Measurements from ENCODE around the gene CBX5. TPM values are rescaled to one million over a fixed set of nuclear protein-coding genes. Genes with fewer than 3 reads are reported as not detected.

CBX5 gene
- polyA plus RNA-seq, 1 donor from 2014 or later = 57.1 TPM

GRCh38 chr12:54306925-54307741 is 27.2 kb upstream of the CBX5 start:
- TF ChIP-seq POLR2AphosphoS5 (IDR thresholded peaks at IDR 0.05) (no peak), REST (IDR thresholded peaks at IDR 0.05; ENCODE audit: borderline replicate concordance) (no peak), TAF1 (IDR thresholded peaks at IDR 0.05; ENCODE audit: low read depth) (no peak), EZH2 (IDR thresholded peaks at IDR 0.05; ENCODE audit: borderline replicate concordance, insufficient read depth, low read length, poor library complexity, severe bottlenecking) (no peak), SMC3 (conservative IDR thresholded peaks at IDR 0.05; ENCODE audit: poor library complexity) (no peak), RAD21 (conservative IDR thresholded peaks at IDR 0.05) (no peak), CTCF (IDR thresholded peaks at IDR 0.05; ENCODE audit: poor library complexity, severe bottlenecking) (no peak), MXI1 (conservative IDR thresholded peaks at IDR 0.05; ENCODE audit: poor library complexity, severe bottlenecking) (no peak), EP300 (conservative IDR thresholded peaks at IDR 0.05; ENCODE audit: poor library complexity, severe bottlenecking) (no peak)
- Histone ChIP-seq H3K27me3 (ENCODE audit: insufficient read depth, low read depth, low read length) (no peaks in the 10 kb centered on the region), H3F3A (ENCODE audit: insufficient read depth, low read length, poor library complexity, severe bottlenecking) (no peaks in the 10 kb centered on the region), H3K9me3 (ENCODE audit: low read length) (no peaks in the 10 kb centered on the region), H3K36me3 (ENCODE audit: insufficient read depth, low read length) (no peaks in the 10 kb centered on the region), H3K9ac (ENCODE audit: low read length) (no peak overlapping the region), H3K27ac (ENCODE audit: low read length) (no peak overlapping the region), H3K4me3 (ENCODE audit: low read length) (no peak overlapping the region), H3K79me2 (replicated peaks; ENCODE audit: insufficient read depth, low read length) (no peaks in the 10 kb centered on the region), H2AFZ (ENCODE audit: low read depth, low read length) (no peak overlapping the region), H3K9me2 (ENCODE audit: insufficient read depth, low read length) (no peaks in the 10 kb centered on the region), H4K20me1 (ENCODE audit: insufficient read depth) (no peaks in the 10 kb centered on the region), H3K4me2 (ENCODE audit: low read length) (no peak overlapping the region)

DNA sequence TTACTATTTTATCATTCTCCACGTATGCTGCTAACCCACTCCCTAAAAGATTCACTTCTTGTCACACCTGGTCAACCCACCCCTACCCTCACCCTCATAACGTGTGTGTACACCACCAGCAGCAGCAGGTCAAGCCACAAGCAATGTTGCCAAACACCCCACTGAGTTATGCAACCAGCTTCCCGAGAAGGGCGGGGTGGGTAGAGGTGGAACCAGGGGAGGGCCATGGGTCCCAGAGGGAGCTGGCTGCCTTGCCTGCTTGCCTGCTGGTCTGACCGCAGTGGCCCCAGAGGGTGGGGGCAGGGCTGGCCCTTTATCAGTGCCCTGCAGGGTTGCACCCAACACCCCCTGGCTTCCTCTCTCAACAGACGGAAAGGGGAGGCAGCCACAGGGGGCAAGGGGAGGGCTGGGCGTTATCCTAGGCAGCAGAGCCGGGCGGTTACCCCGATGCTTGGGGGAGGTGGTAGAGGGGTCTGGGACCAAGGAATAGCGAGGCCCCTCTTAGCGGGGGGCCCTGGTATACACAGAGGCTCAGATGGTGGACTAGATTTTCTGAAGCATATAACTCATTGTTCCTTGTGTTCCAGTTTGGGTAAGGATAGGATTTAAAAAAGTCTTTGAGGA is 24.4 kb upstream of the CBX5 start:
- Histone ChIP-seq H3K4me3 (ENCODE audit: low read length) (no peak overlapping the region), H3K4me2 (ENCODE audit: low read length) (no peak overlapping the region), H3K79me2 (replicated peaks; ENCODE audit: insufficient read depth, low read length) (no peaks in the 10 kb centered on the region), H3K9me2 (ENCODE audit: insufficient read depth, low read length) (no peaks in the 10 kb centered on the region), H3K9ac (ENCODE audit: low read length) (no peak overlapping the region), H2AFZ (ENCODE audit: low read depth, low read length) (no peak overlapping the region), H3K9me3 (ENCODE audit: low read length) (no peaks in the 10 kb centered on the region), H3K36me3 (ENCODE audit: insufficient read depth, low read length) (no peaks in the 10 kb centered on the region), H3K27me3 (ENCODE audit: insufficient read depth, low read depth, low read length) (no peaks in the 10 kb centered on the region), H4K20me1 (ENCODE audit: insufficient read depth) (no peaks in the 10 kb centered on the region), H3F3A (ENCODE audit: insufficient read depth, low read length, poor library complexity, severe bottlenecking) (no peaks in the 10 kb centered on the region), H3K27ac (ENCODE audit: low read length) (no peak overlapping the region)
- TF ChIP-seq RAD21 (conservative IDR thresholded peaks at IDR 0.05) (no peak), CTCF (IDR thresholded peaks at IDR 0.05; ENCODE audit: poor library complexity, severe bottlenecking) (no peak), EZH2 (IDR thresholded peaks at IDR 0.05; ENCODE audit: borderline replicate concordance, insufficient read depth, low read length, poor library complexity, severe bottlenecking) (no peak)

All from neural cell (in vitro differentiated cells).